GM18499 (cell line): ENCODE measurements around the gene CCDC85B.

ENCODE experiments used
- ATAC-seq: cut with Tn5 transposase; IDR thresholded peaks from one replicate; pipeline ENCODE4 v1.9.1; 2021; ENCODE audit warnings: moderate number of reproducible peaks; ENCODE audit not compliant: insufficient read depth, unreplicated experiment

The CCDC85B gene

GRCh38 chr11:65856689-65857499 is 33.6 kb upstream of the CCDC85B start:
- no peak for ATAC-seq

- no peak for ATAC-seq
Observed at GRCh38 chr11:65857500-65857852, 33.0 kb upstream of the CCDC85B start.

GRCh38 chr11:65857853-65858680 is 32.4 kb upstream of the CCDC85B start, which contains the start of gene CFL1:
Gene CFL1, minus strand, starts transcription at chr11:65858180. Its CDS starts 81 bp downstream, at chr11:65858099.
- peak; percentile 25 for ATAC-seq

GRCh38 chr11:65858681-65859087 is 31.8 kb upstream of the CCDC85B start:
- ATAC-seq: no peak

GRCh38 chr11:65859095-65859811 is 31.2 kb upstream of the CCDC85B start:
- ATAC-seq: peak; percentile 36

- ATAC-seq: no peak
Observed at GRCh38 chr11:65859812-65860277, 30.6 kb upstream of the CCDC85B start.

GRCh38 chr11:65860278-65861164 is 30.0 kb upstream of the CCDC85B start, which contains the start of gene MUS81:
Gene MUS81, plus strand, starts transcription at chr11:65860433. Its CDS starts 321 bp downstream, at chr11:65860754.
- no peak for ATAC-seq

GRCh38 chr11:65861165-65861505 is 29.3 kb upstream of the CCDC85B start:
- no peak for ATAC-seq

- no peak for ATAC-seq
Observed at GRCh38 chr11:65861533-65862183, 28.8 kb upstream of the CCDC85B start.

GRCh38 chr11:65862191-65862735 is 28.2 kb upstream of the CCDC85B start:
- no peak for ATAC-seq

- no peak for ATAC-seq
Observed at GRCh38 chr11:65862941-65863888, 27.3 kb upstream of the CCDC85B start.

GRCh38 chr11:65863889-65864705 is 26.4 kb upstream of the CCDC85B start:
- no peak for ATAC-seq

GRCh38 chr11:65864706-65865471 is 25.6 kb upstream of the CCDC85B start:
- no peak for ATAC-seq

GRCh38 chr11:65865550-65866172 is 24.8 kb upstream of the CCDC85B start:
- no peak for ATAC-seq

GRCh38 chr11:65866509-65867283 is 23.8 kb upstream of the CCDC85B start:
- ATAC-seq: no peak
